ENCODE measurements around the gene CDK18.

DNA sequence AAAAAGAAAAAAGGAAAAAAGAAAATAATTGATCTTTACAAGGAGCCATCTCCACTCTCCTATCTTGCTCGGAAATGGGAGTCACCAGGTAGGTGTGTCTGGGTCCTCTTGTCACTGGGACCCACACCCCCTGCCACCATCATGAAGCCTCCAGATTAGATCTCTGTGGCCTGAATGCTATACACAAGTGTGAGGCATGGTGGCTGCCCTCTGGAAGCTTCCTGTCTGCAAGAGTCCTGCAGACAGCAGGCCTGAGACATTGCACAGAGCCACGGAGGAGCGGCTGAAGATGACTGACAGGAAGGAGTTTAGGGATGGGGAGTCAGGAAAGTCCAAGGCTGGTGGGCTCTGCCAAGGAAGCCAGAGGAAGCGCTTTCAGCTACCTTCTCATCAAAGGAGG, 16.2 kb downstream of the CDK18 start:
- TF ChIP-seq, protein P1, sequence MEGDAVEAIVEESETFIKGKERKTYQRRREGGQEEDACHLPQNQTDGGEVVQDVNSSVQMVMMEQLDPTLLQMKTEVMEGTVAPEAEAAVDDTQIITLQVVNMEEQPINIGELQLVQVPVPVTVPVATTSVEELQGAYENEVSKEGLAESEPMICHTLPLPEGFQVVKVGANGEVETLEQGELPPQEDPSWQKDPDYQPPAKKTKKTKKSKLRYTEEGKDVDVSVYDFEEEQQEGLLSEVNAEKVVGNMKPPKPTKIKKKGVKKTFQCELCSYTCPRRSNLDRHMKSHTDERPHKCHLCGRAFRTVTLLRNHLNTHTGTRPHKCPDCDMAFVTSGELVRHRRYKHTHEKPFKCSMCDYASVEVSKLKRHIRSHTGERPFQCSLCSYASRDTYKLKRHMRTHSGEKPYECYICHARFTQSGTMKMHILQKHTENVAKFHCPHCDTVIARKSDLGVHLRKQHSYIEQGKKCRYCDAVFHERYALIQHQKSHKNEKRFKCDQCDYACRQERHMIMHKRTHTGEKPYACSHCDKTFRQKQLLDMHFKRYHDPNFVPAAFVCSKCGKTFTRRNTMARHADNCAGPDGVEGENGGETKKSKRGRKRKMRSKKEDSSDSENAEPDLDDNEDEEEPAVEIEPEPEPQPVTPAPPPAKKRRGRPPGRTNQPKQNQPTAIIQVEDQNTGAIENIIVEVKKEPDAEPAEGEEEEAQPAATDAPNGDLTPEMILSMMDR (IDR thresholded peaks at IDR 0.05), result no peak
- TF ChIP-seq POLR2AphosphoS5 (IDR thresholded peaks at IDR 0.05) (no peak), POLR2A (IDR thresholded peaks at IDR 0.05; ENCODE audit: low read depth) (no peak)
